ENCODE results near the gene TMUB1. TPM values are rescaled to one million over a fixed set of nuclear protein-coding genes. Genes with fewer than 3 reads are reported as not detected.

Gene TMUB1, protein sequence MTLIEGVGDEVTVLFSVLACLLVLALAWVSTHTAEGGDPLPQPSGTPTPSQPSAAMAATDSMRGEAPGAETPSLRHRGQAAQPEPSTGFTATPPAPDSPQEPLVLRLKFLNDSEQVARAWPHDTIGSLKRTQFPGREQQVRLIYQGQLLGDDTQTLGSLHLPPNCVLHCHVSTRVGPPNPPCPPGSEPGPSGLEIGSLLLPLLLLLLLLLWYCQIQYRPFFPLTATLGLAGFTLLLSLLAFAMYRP
- 10 to 100 TPM; 80.3 to 81.1 TPM for total RNA-seq

GRCh38 chr7:151083071-151083823, at the start of gene TMUB1:
TSS of gene TMUB1 (minus strand) at chr7:151083493. CDS start at chr7:151082563, 930 bp downstream.
- Mint-ChIP-seq H3K4me3 (peak within 1 kb of the TSS; percentile 88), H3K36me3 (ENCODE audit: low read depth) (peaks cover 12% of the 10 kb centered on the region), H3K4me1 (peaks cover 47% of the 10 kb centered on the region), H3K27ac (peak within 1 kb of the TSS; percentile 79), H3K27me3 (peaks cover 10% of the 10 kb centered on the region), H3K9me3 (no peaks in the 10 kb centered on the region)
- CTCF ChIA-PET = interaction anchor here (0.7 to 1.4 kb wide), 2 partner anchors 27 to 65 kb away, joined by 3 read pairs; no protein-coding TSS in a partner anchor
- POLR2A ChIA-PET = interaction anchor here (1.4 to 3.2 kb wide), 3 partner anchors 23 to 69 kb away, joined by 4 to 11 read pairs (median 6); partner anchors contain the start of gene ABCB8
- DNase-seq = peak; percentile 85

- no peaks in the 10 kb centered on the region for H3K9me3 Mint-ChIP-seq
- H3K27me3 Mint-ChIP-seq = no peaks in the 10 kb centered on the region
- no peaks in the 10 kb centered on the region for H3K36me3 Mint-ChIP-seq (ENCODE audit: low read depth)
- H3K4me1 Mint-ChIP-seq = no peaks in the 10 kb centered on the region
- H3K27ac Mint-ChIP-seq = no peak overlapping the region
- DNase-seq = no peak
- CTCF ChIA-PET = interaction anchor here (1.1 to 1.7 kb wide), 2 partner anchors 9 to 22 kb away, joined by 5 to 6 read pairs; no protein-coding TSS in a partner anchor
- H3K4me3 Mint-ChIP-seq = no peak overlapping the region
- POLR2A ChIA-PET = no interaction called here
Observed at GRCh38 chr7:151132461-151133205, 49.3 kb upstream of the TMUB1 start.

GRCh38 chr7:151131592-151132293, 48.5 kb upstream of the TMUB1 start:
- Mint-ChIP-seq H3K27me3 (no peaks in the 10 kb centered on the region), H3K4me1 (no peaks in the 10 kb centered on the region), H3K36me3 (ENCODE audit: low read depth) (no peaks in the 10 kb centered on the region), H3K9me3 (no peaks in the 10 kb centered on the region), H3K27ac (no peak overlapping the region), H3K4me3 (no peak overlapping the region)
- CTCF ChIA-PET = interaction anchor here (1.2 to 1.7 kb wide), 2 partner anchors 21 to 40 kb away, joined by 3 to 5 read pairs; no protein-coding TSS in a partner anchor
- no peak for DNase-seq
- POLR2A ChIA-PET = no interaction called here

DNA sequence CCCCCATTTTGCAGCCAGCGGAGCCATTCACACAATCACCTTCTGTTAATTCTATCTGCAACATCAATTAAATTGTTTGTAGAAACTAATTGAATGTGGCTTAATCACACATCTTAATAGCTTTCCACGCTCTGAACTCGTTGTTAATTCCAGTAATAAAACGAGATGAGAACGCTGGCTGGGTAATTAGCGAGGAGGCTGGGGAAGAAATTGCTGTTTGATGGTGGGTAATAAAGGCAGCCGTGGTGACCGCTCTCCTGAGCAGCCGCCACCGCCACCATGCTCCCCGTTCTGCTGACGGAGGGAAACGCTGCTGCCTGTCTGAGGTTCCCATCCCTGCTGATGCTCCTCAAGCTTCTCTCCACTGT, 47.9 kb upstream of the TMUB1 start:
- H3K9me3 Mint-ChIP-seq = no peaks in the 10 kb centered on the region
- ChIA-PET CTCF (interaction anchor here (1.2 to 1.7 kb wide), 2 partner anchors 20 to 41 kb away, joined by 3 to 5 read pairs; no protein-coding TSS in a partner anchor), POLR2A (no interaction called here)
- no peaks in the 10 kb centered on the region for H3K27me3 Mint-ChIP-seq
- no peak for DNase-seq
- H3K27ac Mint-ChIP-seq = no peak overlapping the region
- no peak overlapping the region for H3K4me3 Mint-ChIP-seq
- no peaks in the 10 kb centered on the region for H3K4me1 Mint-ChIP-seq
- H3K36me3 Mint-ChIP-seq (ENCODE audit: low read depth) = no peaks in the 10 kb centered on the region

GRCh38 chr7:151130741-151131157, 47.5 kb upstream of the TMUB1 start:
- no peaks in the 10 kb centered on the region for H3K4me1 Mint-ChIP-seq
- H3K4me3 Mint-ChIP-seq = no peak overlapping the region
- H3K27ac Mint-ChIP-seq = no peak overlapping the region
- H3K27me3 Mint-ChIP-seq = no peaks in the 10 kb centered on the region
- ChIA-PET POLR2A (no interaction called here), CTCF (no interaction called here)
- no peaks in the 10 kb centered on the region for H3K36me3 Mint-ChIP-seq (ENCODE audit: low read depth)
- H3K9me3 Mint-ChIP-seq = no peaks in the 10 kb centered on the region
- DNase-seq = no peak

GRCh38 chr7:151129960-151130591, 46.8 kb upstream of the TMUB1 start:
- Mint-ChIP-seq H3K4me1 (no peaks in the 10 kb centered on the region), H3K4me3 (no peak overlapping the region), H3K27ac (no peak overlapping the region), H3K27me3 (no peaks in the 10 kb centered on the region), H3K9me3 (no peaks in the 10 kb centered on the region), H3K36me3 (ENCODE audit: low read depth) (no peaks in the 10 kb centered on the region)
- CTCF ChIA-PET = interaction anchor here (1.3 kb wide), 1 partner anchor 38 kb away, joined by 3 read pairs; no protein-coding TSS in a partner anchor
- DNase-seq = no peak
- POLR2A ChIA-PET = no interaction called here

DNA sequence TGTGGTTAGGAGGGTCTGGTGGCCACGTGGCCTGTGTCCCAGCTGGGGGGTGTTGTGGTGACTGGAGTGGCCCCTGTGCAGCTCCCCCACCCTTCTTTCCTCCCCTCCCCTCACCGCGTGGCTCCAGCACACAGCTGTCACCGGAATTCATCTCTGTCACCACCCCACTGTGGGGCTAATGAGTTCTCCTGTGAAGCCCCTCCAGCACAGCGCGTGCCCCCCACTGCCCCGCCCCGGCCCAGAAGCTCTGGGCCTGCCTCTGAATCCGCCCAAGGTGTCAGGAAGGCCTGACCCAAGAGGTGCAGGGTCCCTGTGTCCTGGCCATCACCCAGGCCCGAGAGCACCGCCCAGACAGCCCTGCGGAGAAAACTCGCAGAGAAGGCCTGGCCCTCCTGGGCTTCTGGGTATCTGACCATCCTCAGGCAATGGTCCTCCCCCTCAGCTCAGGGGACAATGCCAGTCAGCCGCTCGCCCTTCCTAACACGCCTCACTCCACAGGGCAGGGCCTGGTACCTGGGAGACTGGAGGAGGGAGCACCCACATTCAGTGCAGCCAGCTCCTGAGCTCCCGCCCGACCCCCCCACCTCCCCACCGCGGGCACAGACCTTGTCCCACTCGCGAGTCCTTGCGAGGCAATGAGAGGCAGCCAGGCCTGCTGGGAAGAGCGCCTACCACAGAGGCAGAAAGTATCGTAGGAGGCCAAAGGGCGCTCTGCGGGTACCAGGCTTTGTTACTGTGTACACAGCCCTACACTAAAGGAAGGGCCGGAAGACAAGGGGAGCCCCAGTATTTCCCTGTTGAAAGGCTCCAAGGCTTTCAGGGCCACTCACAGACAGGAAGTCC, 46.0 kb upstream of the TMUB1 start:
- H3K36me3 Mint-ChIP-seq (ENCODE audit: low read depth) = no peaks in the 10 kb centered on the region
- ChIA-PET CTCF (interaction anchor here (1.3 kb wide), 1 partner anchor 39 kb away, joined by 3 read pairs; no protein-coding TSS in a partner anchor), POLR2A (interaction anchor here (1.0 kb wide), 1 partner anchor 12 kb away, joined by 3 read pairs; no protein-coding TSS in a partner anchor)
- no peak overlapping the region for H3K4me3 Mint-ChIP-seq
- no peak for DNase-seq
- no peaks in the 10 kb centered on the region for H3K9me3 Mint-ChIP-seq
- no peaks in the 10 kb centered on the region for H3K27me3 Mint-ChIP-seq
- no peak overlapping the region for H3K27ac Mint-ChIP-seq
- no peaks in the 10 kb centered on the region for H3K4me1 Mint-ChIP-seq

DNA sequence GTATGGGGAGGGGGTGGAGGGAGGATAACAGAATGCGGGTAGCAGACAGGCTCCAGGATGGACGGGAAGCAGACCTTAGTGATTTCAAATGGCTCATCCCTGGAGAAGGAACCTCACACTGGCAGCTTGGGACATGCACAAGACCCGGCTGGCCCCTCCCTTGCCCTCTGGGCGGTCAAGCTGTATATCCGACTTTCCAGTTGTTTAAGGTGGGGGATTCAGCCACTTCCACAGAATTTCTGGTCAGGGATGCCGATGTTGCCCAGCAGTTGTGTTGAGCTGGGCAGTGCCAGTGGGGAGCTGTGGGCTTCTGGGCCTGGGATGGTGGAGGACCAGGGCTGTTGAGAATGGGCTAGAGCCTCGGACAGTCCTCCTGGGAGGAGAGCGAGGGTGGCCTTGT, 45.4 kb upstream of the TMUB1 start:
- Mint-ChIP-seq H3K4me3 (no peak overlapping the region), H3K4me1 (peaks cover 2% of the 10 kb centered on the region), H3K27me3 (no peaks in the 10 kb centered on the region), H3K9me3 (no peaks in the 10 kb centered on the region), H3K36me3 (ENCODE audit: low read depth) (no peaks in the 10 kb centered on the region), H3K27ac (no peak overlapping the region)
- ChIA-PET POLR2A (interaction anchor here (1.0 kb wide), 1 partner anchor 11 kb away, joined by 3 read pairs; no protein-coding TSS in a partner anchor), CTCF (no interaction called here)
- DNase-seq = no peak

GRCh38 chr7:151128144-151128543, 44.9 kb upstream of the TMUB1 start:
- POLR2A ChIA-PET = interaction anchor here (0.6 kb wide), 1 partner anchor 187 kb away, joined by 3 read pairs; no protein-coding TSS in a partner anchor
- no peaks in the 10 kb centered on the region for H3K27me3 Mint-ChIP-seq
- no peaks in the 10 kb centered on the region for H3K9me3 Mint-ChIP-seq
- H3K27ac Mint-ChIP-seq = no peak overlapping the region
- CTCF ChIA-PET = no interaction called here
- H3K4me1 Mint-ChIP-seq = peaks cover 2% of the 10 kb centered on the region
- H3K36me3 Mint-ChIP-seq (ENCODE audit: low read depth) = peaks cover 2% of the 10 kb centered on the region
- no peak for DNase-seq
- no peak overlapping the region for H3K4me3 Mint-ChIP-seq

DNA sequence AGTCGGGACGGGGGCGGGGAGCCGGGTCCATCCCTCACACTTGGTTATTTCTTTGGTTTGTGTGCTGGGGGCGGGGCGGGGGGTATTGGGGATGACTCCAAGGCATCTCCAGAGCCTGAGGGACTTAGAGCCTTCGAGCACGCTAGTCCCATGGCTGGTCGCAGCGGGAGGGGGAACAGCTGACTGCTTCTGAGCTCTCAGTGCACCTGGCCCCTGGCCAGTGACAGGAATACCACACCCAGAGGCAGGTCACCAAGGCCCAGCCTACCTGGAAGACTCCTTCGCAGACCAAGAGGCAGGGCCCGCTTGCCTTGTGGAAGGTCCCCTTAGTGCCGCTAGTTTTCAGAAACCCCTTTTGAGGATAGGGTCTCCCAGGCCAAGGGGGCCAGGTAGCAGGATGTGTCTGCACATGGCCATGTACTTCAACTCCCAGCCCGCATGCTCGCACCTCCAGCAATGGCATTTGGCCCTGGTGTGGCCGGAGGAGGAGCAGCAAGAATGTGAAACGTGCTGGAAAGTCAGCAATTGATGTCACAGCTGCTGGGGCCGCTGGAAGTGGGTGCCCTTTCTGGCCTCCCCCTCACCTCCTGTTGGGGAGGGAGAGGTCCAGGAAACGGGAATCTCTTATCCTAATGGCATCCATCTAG, 43.3 kb upstream of the TMUB1 start:
- peaks cover 2% of the 10 kb centered on the region for H3K36me3 Mint-ChIP-seq (ENCODE audit: low read depth)
- H3K4me1 Mint-ChIP-seq = peaks cover 2% of the 10 kb centered on the region
- no peaks in the 10 kb centered on the region for H3K27me3 Mint-ChIP-seq
- CTCF ChIA-PET = no interaction called here
- no peak overlapping the region for H3K27ac Mint-ChIP-seq
- no peak overlapping the region for H3K4me3 Mint-ChIP-seq
- no peaks in the 10 kb centered on the region for H3K9me3 Mint-ChIP-seq
- DNase-seq = no peak
- POLR2A ChIA-PET = interaction anchor here (1.0 kb wide), 1 partner anchor 106 kb away, joined by 3 read pairs; the partner anchor contains the start of gene CHPF2

DNA sequence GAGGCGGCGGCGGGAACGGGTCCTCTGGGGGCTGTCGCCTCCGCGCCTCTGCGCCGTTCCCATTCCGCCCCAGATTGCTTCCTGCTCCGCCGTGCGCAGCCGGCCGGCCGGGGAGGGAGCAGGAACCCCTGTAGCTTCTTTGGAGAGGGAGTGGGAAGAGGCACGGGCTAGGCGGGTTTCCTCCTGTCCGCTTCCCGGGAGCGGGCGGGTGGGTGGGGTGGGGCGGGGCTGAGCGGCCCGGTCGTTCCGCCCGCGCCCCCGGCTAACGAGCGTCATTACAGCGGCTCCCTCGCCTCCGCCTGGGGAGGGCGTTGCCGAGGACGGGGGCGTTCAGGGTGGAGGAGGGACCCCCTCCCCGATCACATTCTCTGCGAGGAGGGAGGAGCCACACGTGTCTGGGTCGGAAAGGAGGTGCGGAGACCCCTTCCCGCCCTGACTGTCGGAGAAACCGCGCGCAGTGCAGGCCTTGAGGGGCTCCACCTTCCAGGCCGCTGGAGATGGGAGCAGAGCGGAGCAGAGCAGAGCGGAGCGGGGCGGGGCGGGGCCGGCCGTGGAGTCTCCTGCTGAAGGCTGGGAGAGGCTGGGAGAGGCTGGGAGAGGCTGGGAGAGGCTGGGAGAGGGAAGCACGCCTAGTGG, 42.7 kb upstream of the TMUB1 start:
- Mint-ChIP-seq H3K27me3 (no peaks in the 10 kb centered on the region), H3K36me3 (ENCODE audit: low read depth) (peaks cover 2% of the 10 kb centered on the region), H3K9me3 (no peaks in the 10 kb centered on the region), H3K4me3 (no peak overlapping the region), H3K4me1 (peaks cover 2% of the 10 kb centered on the region), H3K27ac (no peak overlapping the region)
- POLR2A ChIA-PET = no interaction called here
- CTCF ChIA-PET = interaction anchor here (1.0 kb wide), 1 partner anchor 15 kb away, joined by 3 read pairs; no protein-coding TSS in a partner anchor
- no peak for DNase-seq
